GM10248 (cell line): ENCODE results near the gene METTL3.

Experiments used
- CTCF ChIA-PET: fragments of 300-600 bp; sonication (Branson Sonifier 250); formaldehyde crosslinking; extraction: SDS; loops from one replicate; lab custom pipeline; 2021; ENCODE audit warnings: antibody characterized with exemption; lab: Yijun Ruan, JAX
- POLR2A ChIA-PET: fragments of 350-650 bp; sonication (Branson Sonifier 250); formaldehyde crosslinking; extraction: SDS; loops from one replicate; lab custom pipeline; 2020; ENCODE audit warnings: antibody characterized with exemption; lab: Yijun Ruan, JAX
- DNase-seq: peaks from one replicate; pipeline ENCODE4 v3.0.0; 2012; ENCODE audit errors: extremely low spot score
- TF ChIP-seq, protein P1 (sequence below): IDR thresholded peaks from 2 replicates; pipeline ENCODE4 v1.5.1; 2012; ENCODE audit warnings: mild to moderate bottlenecking, low read depth; ENCODE audit errors: extremely low read depth, missing control alignments, control extremely low read depth

Gene METTL3

GRCh38 chr14:21536418-21537089, 25.4 kb upstream of the METTL3 start:
- ChIA-PET POLR2A (no interaction called here), CTCF (interaction anchor here (1.0 to 1.2 kb wide), 2 partner anchors 8 to 16 kb away, joined by 3 read pairs; no protein-coding TSS in a partner anchor)
- TF ChIP-seq, protein P1, sequence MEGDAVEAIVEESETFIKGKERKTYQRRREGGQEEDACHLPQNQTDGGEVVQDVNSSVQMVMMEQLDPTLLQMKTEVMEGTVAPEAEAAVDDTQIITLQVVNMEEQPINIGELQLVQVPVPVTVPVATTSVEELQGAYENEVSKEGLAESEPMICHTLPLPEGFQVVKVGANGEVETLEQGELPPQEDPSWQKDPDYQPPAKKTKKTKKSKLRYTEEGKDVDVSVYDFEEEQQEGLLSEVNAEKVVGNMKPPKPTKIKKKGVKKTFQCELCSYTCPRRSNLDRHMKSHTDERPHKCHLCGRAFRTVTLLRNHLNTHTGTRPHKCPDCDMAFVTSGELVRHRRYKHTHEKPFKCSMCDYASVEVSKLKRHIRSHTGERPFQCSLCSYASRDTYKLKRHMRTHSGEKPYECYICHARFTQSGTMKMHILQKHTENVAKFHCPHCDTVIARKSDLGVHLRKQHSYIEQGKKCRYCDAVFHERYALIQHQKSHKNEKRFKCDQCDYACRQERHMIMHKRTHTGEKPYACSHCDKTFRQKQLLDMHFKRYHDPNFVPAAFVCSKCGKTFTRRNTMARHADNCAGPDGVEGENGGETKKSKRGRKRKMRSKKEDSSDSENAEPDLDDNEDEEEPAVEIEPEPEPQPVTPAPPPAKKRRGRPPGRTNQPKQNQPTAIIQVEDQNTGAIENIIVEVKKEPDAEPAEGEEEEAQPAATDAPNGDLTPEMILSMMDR, result no peak
- no peak for DNase-seq

- TF ChIP-seq, protein P1, result no peak
- ChIA-PET CTCF (interaction anchor here (2.2 kb wide), 1 partner anchor 10 kb away, joined by 13 read pairs; the partner anchor contains the start of gene SALL2), POLR2A (no interaction called here)
- DNase-seq, result no peak
Observed at GRCh38 chr14:21535545-21536417, 24.6 kb upstream of the METTL3 start.

DNA sequence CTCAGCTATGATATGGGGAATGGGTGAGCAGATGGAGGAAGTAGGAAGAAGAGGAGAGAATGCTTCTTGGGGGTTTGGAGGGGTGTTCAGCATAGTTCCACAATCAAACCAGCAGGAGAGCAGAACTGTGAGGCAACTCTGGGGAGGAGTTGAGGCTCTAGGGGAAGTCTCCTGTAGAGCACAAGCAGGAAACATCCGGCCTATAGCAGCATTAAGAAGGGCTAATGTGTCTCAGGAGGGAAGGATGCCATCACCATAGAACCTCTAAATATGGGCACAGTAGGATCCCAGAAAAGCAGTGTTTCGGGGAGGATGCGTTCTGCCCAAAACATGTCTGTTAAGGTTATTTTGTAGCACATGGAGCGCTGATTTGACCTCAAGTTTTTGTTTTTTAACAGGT, 23.4 kb upstream of the METTL3 start:
- TF ChIP-seq, protein P1, result no peak
- ChIA-PET POLR2A (no interaction called here), CTCF (interaction anchor here (0.7 to 2.2 kb wide), 4 partner anchors 8 to 57 kb away, joined by 3 to 13 read pairs (median 3); partner anchors contain the start of genes SALL2 and TOX4)
- no peak for DNase-seq

- POLR2A ChIA-PET, result no interaction called here
- CTCF ChIA-PET, result interaction anchor here (0.9 kb wide), 1 partner anchor 56 kb away, joined by 3 read pairs; the partner anchor contains the start of gene TOX4
- TF ChIP-seq, protein P1, result no peak
- no peak for DNase-seq
Observed at GRCh38 chr14:21533294-21533693, 22.2 kb upstream of the METTL3 start.

GRCh38 chr14:21529515-21529914, 18.4 kb upstream of the METTL3 start:
- no peak for DNase-seq
- ChIA-PET CTCF (interaction anchor here (1.2 to 6.5 kb wide), 3 partner anchors 8 to 31 kb away, joined by 3 to 31 read pairs (median 5); partner anchors contain the start of gene METTL3), POLR2A (no interaction called here)
- TF ChIP-seq, protein P1, result no peak
